ENCODE data around the gene HOXB5. TPM values are rescaled to one million over a fixed set of nuclear protein-coding genes. Genes with fewer than 3 reads are reported as not detected.

Gene HOXB5
- total RNA-seq, 1 experiment from 2014 or later, result 0.95 TPM

DNA sequence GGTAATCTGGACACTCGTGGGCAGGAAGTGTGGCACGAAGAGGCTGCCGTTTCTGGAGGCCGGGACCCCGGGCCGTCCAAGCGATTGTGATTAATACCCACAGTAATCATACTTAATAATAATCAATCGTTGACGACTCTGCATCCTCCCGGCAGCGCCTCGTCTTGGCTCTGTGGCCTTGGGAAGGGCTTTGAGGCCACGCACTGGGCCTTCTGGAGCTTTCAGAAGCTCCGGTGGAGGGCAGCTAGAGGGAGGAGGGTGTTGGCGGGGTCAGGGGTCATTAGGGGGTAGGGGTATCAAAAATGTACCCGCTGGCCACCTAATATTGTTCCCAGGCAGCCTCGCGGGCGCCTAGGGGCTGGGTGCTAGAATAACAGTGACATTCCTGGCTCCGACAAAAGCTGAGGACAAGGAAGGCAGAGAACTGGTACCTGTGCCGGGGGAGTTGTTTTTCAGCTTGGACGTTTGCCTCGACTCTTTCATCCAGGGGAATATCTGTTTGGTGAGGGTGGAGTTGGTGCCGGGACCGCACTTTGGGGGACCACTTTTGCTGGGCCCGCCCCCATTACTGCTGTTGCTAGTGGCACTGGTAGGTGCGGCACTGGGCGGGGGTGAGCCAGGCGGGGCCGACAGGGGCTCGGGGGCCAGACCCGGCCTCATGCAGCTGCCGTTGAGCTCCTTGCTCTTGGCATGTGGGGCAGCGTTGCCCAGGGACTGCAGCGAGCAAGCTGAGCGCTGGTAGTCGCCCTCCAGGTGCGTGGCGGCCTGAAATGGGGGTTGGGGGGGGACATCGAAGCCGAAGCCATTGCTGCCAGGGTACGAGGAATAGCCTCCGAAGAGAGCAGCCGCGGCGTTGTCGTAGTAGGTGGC lies 41.7 kb downstream of the HOXB5 start:
- Histone ChIP-seq H3K4me1 (ENCODE audit: insufficient read depth, low read length) (peaks cover 18% of the 10 kb centered on the region), H4K20me1 (ENCODE audit: low read length) (no peaks in the 10 kb centered on the region), H2AFZ (ENCODE audit: low read length) (no peak overlapping the region), H3K79me2 (ENCODE audit: low read length) (no peaks in the 10 kb centered on the region; the same call in 1 of the 2 replicates), H3K4me2 (ENCODE audit: low read length) (no peak overlapping the region), H3K27me3 (ENCODE audit: low read length) (no peaks in the 10 kb centered on the region), H3K9me2 (replicated peaks; ENCODE audit: low read length) (no peaks in the 10 kb centered on the region), H3K36me3 (ENCODE audit: low read depth, low read length) (no peaks in the 10 kb centered on the region), H3K27ac (ENCODE audit: low read length) (no peak overlapping the region), H3F3A (ENCODE audit: low read length, unreplicated experiment) (no peaks in the 10 kb centered on the region), H3K9ac (ENCODE audit: low read length) (no peak overlapping the region), H3K9me3 (ENCODE audit: low read length) (no peaks in the 10 kb centered on the region), H3K4me3 (ENCODE audit: low read length) (no peak overlapping the region)
- TF ChIP-seq, protein P1, sequence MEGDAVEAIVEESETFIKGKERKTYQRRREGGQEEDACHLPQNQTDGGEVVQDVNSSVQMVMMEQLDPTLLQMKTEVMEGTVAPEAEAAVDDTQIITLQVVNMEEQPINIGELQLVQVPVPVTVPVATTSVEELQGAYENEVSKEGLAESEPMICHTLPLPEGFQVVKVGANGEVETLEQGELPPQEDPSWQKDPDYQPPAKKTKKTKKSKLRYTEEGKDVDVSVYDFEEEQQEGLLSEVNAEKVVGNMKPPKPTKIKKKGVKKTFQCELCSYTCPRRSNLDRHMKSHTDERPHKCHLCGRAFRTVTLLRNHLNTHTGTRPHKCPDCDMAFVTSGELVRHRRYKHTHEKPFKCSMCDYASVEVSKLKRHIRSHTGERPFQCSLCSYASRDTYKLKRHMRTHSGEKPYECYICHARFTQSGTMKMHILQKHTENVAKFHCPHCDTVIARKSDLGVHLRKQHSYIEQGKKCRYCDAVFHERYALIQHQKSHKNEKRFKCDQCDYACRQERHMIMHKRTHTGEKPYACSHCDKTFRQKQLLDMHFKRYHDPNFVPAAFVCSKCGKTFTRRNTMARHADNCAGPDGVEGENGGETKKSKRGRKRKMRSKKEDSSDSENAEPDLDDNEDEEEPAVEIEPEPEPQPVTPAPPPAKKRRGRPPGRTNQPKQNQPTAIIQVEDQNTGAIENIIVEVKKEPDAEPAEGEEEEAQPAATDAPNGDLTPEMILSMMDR (conservative IDR thresholded peaks at IDR 0.05; ENCODE audit: low read depth, low read length), result no peak
- TF ChIP-seq EZH2 (IDR thresholded peaks at IDR 0.05; ENCODE audit: low read length, unreplicated experiment) (no peak), EZH2phosphoT487 (IDR thresholded peaks at IDR 0.05; ENCODE audit: borderline replicate concordance, low read length) (no peak)
- ATAC-seq (no peak), DNase-seq (no peak)
- POLR2A ChIA-PET (ENCODE audit: unreplicated experiment), result no interaction called here
- intact Hi-C loops (cut with micrococcal nuclease), result no loop called here
- CTCF ChIA-PET, result interaction anchor here (0.8 kb wide), 1 partner anchor 201 kb away, joined by 8 read pairs; no protein-coding TSS in a partner anchor
- no TSS peak for BruUV-seq (replicated peaks)

DNA sequence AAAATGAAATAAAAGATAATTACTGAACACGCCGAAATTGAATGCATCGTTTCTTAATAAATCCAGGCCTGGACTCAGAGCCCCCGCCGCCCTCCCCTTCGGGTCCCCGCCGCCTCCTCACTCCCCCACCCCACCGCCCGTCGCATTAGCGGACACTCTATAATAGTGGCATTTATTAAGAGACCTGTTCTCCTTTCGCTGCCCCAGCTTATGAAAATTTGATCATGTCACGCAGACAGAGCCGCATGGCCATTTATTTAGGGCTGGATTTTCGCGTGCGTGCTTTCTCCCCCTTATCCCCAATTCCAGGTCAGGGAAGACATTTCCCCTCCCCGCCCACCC lies 42.4 kb downstream of the HOXB5 start:
- H3K27me3 ChIP-seq (ENCODE audit: low read length), result no peaks in the 10 kb centered on the region
- no peak overlapping the region for H3K4me3 ChIP-seq (ENCODE audit: low read length)
- TF ChIP-seq, protein P1 (conservative IDR thresholded peaks at IDR 0.05; ENCODE audit: low read depth, low read length), result no peak
- no peak for TF ChIP-seq EZH2phosphoT487 (IDR thresholded peaks at IDR 0.05; ENCODE audit: borderline replicate concordance, low read length)
- TF ChIP-seq EZH2 (IDR thresholded peaks at IDR 0.05; ENCODE audit: low read length, unreplicated experiment), result no peak
- no peaks in the 10 kb centered on the region for H3K9me3 ChIP-seq (ENCODE audit: low read length)
- no peaks in the 10 kb centered on the region for H3K36me3 ChIP-seq (ENCODE audit: low read depth, low read length)
- BruUV-seq (replicated peaks), result no TSS peak
- no peaks in the 10 kb centered on the region for H3F3A ChIP-seq (ENCODE audit: low read length, unreplicated experiment)
- DNase-seq, result no peak
- H3K9me2 ChIP-seq (replicated peaks; ENCODE audit: low read length), result no peaks in the 10 kb centered on the region
- ATAC-seq, result no peak
- no peaks in the 10 kb centered on the region for H4K20me1 ChIP-seq (ENCODE audit: low read length)
- intact Hi-C loops (cut with micrococcal nuclease), result no loop called here
- CTCF ChIA-PET, result no interaction called here
- POLR2A ChIA-PET (ENCODE audit: unreplicated experiment), result no interaction called here
- no peak overlapping the region for H2AFZ ChIP-seq (ENCODE audit: low read length)
- H3K4me1 ChIP-seq (ENCODE audit: insufficient read depth, low read length), result peaks cover 11% of the 10 kb centered on the region
- no peaks in the 10 kb centered on the region; the same call in 1 of the 2 replicates for H3K79me2 ChIP-seq (ENCODE audit: low read length)
- no peak overlapping the region for H3K27ac ChIP-seq (ENCODE audit: low read length)
- no peak overlapping the region for H3K4me2 ChIP-seq (ENCODE audit: low read length)
- H3K9ac ChIP-seq (ENCODE audit: low read length), result no peak overlapping the region

Measured in PC-3 (cell line).